Fibroblast of upper back skin (primary cell): ENCODE results near the gene PSMC6.

Experiments used
- DNase-seq: peaks from one replicate; pipeline ENCODE4 v3.0.0-alpha.2; 2013

Gene PSMC6

DNA sequence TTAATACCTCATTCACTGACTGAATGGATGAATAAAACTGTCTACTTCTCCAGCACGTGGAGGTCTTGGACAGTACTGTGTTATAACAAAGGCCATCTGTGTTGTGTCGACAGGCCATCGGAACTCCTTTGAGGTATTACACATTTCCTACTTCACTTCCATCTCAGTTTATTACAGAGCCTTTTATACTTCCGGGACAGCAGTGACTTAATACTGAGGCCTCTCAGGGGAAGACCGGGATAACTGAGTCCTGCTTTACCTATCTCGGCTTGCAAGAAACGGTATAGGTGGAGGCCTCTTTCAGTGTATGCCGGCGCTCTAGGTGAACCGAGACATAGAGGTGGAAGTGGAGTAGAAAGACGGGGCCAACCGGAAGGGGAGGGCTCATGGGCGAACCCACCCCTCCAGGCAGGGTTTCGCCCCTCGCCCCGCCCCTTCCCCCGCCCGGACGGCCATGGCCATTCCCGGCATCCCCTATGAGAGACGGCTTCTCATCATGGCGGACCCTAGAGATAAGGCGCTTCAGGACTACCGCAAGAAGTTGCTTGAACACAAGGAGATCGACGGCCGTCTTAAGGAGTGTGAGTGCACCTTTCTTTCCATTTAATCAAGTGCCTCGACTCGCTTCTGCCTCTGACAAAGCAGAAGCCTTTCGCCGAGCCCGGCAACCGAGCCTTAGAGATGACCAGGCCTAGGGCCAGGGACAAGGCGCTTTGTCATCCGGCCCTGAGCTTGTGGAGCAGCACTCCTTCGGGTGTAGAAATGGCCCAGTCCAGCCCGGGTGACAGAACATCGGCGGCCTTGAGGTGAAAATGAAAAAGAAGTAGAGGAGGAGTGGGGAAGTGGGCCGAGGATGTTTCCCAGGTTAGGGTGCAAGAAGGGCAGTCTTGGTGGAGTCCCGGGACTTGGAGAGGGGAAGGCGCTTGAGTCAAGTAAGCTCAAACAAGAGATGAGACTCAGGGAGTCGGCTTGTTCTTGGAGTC is at the start of gene PSMC6:
TSS of gene PSMC6 (plus strand) at position 477 of the 983 bp plus-strand sequence. CDS start at position 497, 20 bp downstream.
- DNase-seq: peak; percentile 86

DNA sequence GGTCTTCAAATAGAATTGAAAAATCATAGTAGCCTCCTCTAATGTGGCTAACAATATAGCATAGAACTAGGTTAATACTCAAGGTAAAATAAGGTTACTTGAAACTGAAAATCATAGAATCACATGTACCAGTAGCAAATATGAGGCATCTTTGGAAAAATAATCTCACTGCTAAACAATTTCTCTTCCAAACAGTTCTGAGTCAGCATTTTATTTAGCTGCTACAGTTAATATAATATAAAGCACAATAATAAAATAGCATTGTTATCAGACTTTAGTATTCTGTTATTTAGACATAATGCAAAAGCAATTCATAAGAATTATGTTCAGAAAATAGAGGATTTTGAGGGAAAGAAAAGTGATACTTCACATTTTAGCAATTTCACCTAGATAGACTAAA is 46.7 kb upstream of the PSMC6 start:
- DNase-seq: no peak

DNA sequence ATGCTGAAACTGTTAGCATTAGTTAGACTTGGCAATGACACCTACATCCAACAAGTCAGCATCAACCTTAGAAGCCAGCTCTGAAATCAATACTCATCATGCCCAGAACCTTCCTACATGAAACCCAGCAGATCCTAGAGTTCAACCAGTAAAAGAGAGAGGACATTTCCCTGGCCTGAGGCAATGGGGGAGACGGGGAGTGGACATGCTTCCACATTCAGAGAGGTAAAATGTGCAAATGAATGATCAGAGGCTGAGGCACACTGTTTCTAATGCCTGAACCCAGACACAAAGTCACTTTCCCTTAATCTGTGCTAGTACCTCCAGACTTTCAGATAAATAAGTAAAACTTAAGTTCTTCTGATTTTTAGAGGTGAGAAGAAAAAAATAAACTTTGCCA is 46.2 kb upstream of the PSMC6 start:
- DNase-seq: no peak

DNA sequence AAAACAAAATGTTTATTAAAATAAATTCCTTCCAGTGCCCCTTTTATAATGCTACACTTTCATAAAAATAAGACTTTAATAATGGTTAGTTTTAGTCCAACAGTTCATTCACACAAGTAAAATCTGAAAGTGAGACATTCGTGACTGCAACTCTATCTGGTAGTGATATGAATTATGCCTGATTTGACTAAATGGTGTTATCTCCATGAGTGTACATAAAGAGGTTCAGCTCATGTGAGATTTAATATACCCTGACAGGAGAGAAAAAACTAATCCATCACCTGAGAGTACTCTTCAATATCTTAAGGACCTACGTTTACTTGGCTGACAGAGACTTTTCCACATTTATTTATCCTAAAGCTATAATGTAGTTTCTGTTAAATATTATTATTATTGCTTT is 45.7 kb upstream of the PSMC6 start:
- DNase-seq: no peak

GRCh38 chr14:52663850-52664249 is 43.1 kb upstream of the PSMC6 start:
- no peak for DNase-seq

- DNase-seq: no peak
Observed at GRCh38 chr14:52678591-52678990, 28.4 kb upstream of the PSMC6 start.

GRCh38 chr14:52683985-52684520 is 22.9 kb upstream of the PSMC6 start:
- DNase-seq: no peak

DNA sequence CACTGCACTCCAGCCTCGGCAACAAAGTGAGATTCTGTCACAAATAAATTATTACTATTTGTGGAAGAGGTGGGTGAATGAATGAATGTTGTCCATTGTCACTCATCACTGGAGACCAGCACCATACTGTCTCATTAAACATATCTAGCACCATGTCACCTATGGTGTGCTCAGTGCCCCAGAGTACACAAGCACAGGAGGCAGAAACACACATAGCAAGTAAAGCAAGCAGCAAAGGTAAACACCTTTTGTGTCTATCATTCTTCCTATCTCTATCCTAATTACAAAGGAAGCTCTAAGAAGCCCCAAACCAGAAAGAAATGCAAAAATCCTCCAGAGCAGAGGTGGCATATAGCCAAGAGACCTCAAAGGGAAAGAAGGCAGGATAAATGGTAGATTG is 20.8 kb upstream of the PSMC6 start:
- DNase-seq: no peak

GRCh38 chr14:52690983-52691760 is 15.8 kb upstream of the PSMC6 start:
- no peak for DNase-seq

GRCh38 chr14:52692248-52692962 is 14.6 kb upstream of the PSMC6 start:
- peak; percentile 28 for DNase-seq

GRCh38 chr14:52693036-52693435 is 14.0 kb upstream of the PSMC6 start:
- DNase-seq: no peak

GRCh38 chr14:52693532-52693931 is 13.5 kb upstream of the PSMC6 start:
- no peak for DNase-seq

DNA sequence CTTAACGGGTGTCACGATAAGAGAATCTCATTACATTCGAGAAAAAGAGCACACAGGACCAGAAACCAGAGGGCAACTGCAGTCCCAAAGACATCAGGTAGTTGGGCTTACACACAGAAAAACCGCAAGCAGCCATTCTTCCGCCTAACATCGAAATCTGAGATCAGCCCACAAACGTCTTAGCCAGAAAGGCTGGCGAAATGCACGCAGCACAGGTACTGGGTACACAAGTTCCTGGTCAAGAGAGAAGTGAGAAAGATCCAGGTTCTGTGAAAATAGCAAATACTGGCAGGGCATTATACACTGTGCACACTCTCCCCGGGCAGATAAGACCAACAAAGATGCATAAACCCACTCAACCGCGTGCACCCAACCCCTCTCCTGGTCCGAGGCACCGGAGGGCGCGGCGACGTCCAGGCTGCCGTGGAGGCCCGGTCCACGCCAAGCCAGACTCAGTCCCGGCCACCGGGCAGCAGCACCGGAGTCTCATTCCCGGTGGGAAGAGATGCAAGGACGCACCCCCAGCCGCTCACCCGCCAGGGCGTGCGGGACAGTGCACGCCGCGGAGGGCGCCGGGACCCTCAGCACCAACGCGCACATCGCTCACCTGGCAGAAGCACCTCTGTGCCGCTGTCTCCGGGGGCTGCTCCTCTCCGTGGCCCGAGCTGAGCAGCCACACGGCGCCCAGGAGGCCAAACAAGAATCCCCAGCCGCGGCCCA is 12.1 kb upstream of the PSMC6 start:
- peak; percentile 27 for DNase-seq

GRCh38 chr14:52695481-52696091 is 11.4 kb upstream of the PSMC6 start, which contains the start of gene ERO1A:
Gene ERO1A (minus strand): TSS chr14:52695558. CDS start chr14:52695481, 77 bp downstream.
- DNase-seq: peak; percentile 84

- peak; percentile 3 for DNase-seq
Observed at GRCh38 chr14:52700701-52701172, 6.3 kb upstream of the PSMC6 start.

- DNase-seq: no peak
Observed at GRCh38 chr14:52701223-52701622, 5.8 kb upstream of the PSMC6 start.

DNA sequence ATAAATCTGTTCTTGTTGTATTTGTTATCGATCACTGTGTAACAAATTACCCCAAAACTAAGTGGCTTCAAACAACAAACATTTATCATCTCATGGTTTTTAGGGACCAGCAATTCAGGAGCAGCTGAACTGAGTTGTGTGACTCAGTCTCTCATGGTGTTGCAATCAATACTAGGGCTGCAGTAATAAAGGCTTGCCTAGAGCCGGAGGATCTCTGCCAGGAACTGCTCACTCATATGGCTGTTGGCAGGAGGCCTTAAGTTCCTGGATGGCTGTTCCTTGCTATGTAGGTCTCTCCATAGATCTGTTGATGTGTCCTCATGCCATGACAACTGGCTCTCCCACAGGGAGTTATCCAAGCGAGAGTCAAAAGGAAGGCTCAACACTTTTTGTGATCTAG is 3.8 kb upstream of the PSMC6 start:
- peak; percentile 96 for DNase-seq

DNA sequence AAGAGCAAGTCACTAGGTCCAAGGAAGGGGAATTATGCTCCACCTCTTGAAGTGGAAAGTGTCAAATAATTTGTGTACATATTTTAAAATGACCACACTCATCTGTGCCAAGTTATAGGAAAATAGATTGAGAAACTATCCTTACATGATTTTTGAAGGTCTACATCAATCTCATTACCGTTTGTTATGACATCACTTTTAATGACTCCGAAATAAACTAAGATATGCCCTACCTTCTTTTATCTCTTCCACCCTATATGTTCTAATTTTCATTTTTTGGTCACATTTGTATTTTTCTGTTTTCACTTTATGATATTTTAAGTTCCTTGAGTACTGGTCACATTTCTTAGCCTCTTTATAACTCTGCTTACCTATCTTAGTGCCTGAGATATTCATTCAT is 3.3 kb upstream of the PSMC6 start:
- no peak for DNase-seq

DNA sequence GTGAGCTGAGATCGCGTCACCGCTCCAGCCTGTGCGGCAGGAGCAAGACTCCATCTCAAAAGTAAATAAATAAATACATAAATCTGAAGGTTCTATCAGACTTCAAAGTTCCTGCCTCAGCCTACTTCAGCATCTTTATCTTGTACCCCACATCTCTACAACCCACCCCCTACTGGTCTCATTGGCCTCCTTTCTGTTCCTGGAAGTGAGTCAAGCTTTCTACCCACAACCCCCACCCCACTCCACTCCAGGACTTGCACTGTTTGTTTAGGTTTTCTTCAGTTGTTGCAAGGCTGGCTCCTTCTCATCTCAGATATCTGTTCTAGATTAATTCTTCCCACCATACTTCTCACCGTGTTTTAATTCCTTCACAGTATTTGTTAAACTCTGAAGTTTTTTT is 714 bp upstream of the PSMC6 start:
- peak; percentile 11 for DNase-seq

DNA sequence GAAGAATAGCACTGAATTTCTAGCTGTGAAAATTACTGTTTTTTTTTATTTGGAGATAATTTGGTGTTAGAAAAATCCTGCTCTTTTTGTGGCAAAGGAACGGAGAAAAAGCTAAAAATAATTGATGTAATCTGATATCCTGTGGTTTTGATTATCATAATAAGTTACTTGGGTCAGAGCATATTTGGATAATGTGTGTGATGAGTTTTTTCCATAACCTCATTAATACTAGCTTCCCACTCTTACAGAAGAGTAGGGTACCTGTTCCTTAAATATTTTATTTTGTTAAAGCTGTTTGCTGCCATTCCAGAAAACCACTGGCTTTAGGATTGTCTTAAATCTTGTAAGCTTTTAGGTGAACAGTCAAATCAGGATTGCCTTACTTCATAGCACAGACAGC is 4.7 kb downstream of the PSMC6 start:
- DNase-seq: peak; percentile 9

DNA sequence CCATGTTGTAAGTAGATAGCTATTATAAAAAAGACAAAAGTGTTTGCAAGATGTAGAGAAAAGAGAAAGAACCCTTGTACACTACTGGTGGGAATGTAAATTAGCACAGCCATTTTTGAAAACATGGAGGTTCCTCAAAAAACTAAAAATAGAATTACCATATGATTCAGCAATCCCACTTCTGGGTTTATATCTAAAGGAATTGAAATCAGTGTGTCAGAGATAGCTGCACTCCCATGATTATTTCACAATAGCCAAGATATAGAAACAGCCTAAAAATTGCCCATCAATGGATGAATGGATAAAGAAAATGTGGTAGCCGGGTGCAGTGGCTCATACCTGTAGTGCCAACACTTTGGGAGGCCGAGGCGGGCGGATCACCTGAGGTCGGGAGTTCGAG is 9.2 kb downstream of the PSMC6 start:
- DNase-seq: no peak
